H1 (cell line): ENCODE data around the gene FGD4. TPM values are rescaled to one million over a fixed set of nuclear protein-coding genes. Genes with fewer than 3 reads are reported as not detected.
A peak's percentile ranks its signal among the peaks of the same experiment; 100 is the strongest.

Source experiments
- CTCF ChIA-PET: fragments of 300-600 bp; sonication (Branson Sonifier 250); formaldehyde crosslinking; loops from one replicate; lab custom pipeline; 2021; ENCODE audit not compliant: partially characterized antibody; lab: Charles Lee
- POLR2A ChIA-PET: fragments of 300-600 bp; sonication (Branson Sonifier 250); formaldehyde crosslinking; loops from one replicate; lab custom pipeline; 2021; ENCODE audit warnings: inconsistent platforms; ENCODE audit not compliant: partially characterized antibody; lab: Charles Lee
- DNase-seq, 2 experiments: peaks; one replicate each; pipeline versions ENCODE4 v3.0.0 to v3.0.0-alpha.2; 2010 to 2022; ENCODE audit warnings: low spot score in 2 of 2, low read depth in 1 of 2, mixed read lengths in 1 of 2
- FAIRE-seq: peaks from 2 replicates; lab custom pipeline; 2011; peaks lifted over from hg19 to GRCh38; lab: Jason Lieb, UNC
- H2AFZ ChIP-seq: 2 replicates; pipeline ENCODE4 v1.8.1; 2012; ENCODE audit warnings: low read length, inconsistent platforms
- H2AK5ac ChIP-seq: 2 replicates; pipeline ENCODE4 v1.6.1; 2013; ENCODE audit warnings: low read depth, low read length
- H2BK120ac ChIP-seq: replicated peaks from 2 replicates; pipeline ENCODE3; 2013; ENCODE audit warnings: low read depth, low read length, inconsistent platforms
- H2BK12ac ChIP-seq: 2 replicates; pipeline ENCODE4 v1.6.1; 2013; ENCODE audit warnings: low read depth, low read length
- H2BK15ac ChIP-seq: 2 replicates; pipeline ENCODE4 v1.6.1; 2013; ENCODE audit warnings: low read length
- H2BK20ac ChIP-seq: 2 replicates; pipeline ENCODE4 v1.6.1; 2013; ENCODE audit warnings: low read length
- H2BK5ac ChIP-seq: 2 replicates; pipeline ENCODE4 v1.6.1; 2013; ENCODE audit warnings: low read depth, low read length
- H3K14ac ChIP-seq: 2 replicates; pipeline ENCODE4 v1.6.1; 2013; ENCODE audit warnings: inconsistent platforms; ENCODE audit not compliant: insufficient read length
- H3K18ac ChIP-seq: 2 replicates; pipeline ENCODE4 v1.6.1; 2013; ENCODE audit warnings: low read length; ENCODE audit errors: extremely low read depth
- H3K23ac ChIP-seq: 2 replicates; pipeline ENCODE4 v1.6.1; 2013; ENCODE audit warnings: inconsistent platforms; ENCODE audit not compliant: insufficient read length
- H3K23me2 ChIP-seq: 2 replicates; pipeline ENCODE4 v1.6.1; 2013; ENCODE audit warnings: low read depth, low read length
- H3K27ac ChIP-seq: 2 replicates; pipeline ENCODE4 v1.6.1; 2011; ENCODE audit warnings: low read depth, low read length, inconsistent platforms
- H3K27me3 ChIP-seq, 4 experiments: replicated peaks in 1 of 4; 1 replicate in 1 of 4; 2 replicates in 3 of 4; pipeline versions ENCODE4 v1.6.1 to v1.8.1; 2011 to 2013; ENCODE audit warnings: low read length in 3 of 4, mild to moderate bottlenecking in 3 of 4, inconsistent platforms in 2 of 4, mixed read lengths in 2 of 4, moderate library complexity in 1 of 4; ENCODE audit not compliant: control insufficient read depth in 3 of 4, insufficient read depth in 3 of 4; ENCODE audit errors: extremely low read depth in 1 of 4
- H3K36me3 ChIP-seq, 4 experiments: 2 replicates each; pipeline versions ENCODE4 v1.6.1 to v1.8.1; 2011 to 2013; ENCODE audit warnings: mild to moderate bottlenecking in 4 of 4, low read length in 3 of 4, moderate library complexity in 2 of 4, control low read depth in 1 of 4, inconsistent platforms in 1 of 4; ENCODE audit not compliant: insufficient read depth in 4 of 4, control insufficient read depth in 2 of 4
- H3K4ac ChIP-seq: replicated peaks from 2 replicates; pipeline ENCODE3; 2013; ENCODE audit warnings: low read length, low read depth, mixed read lengths, inconsistent platforms; ENCODE audit not compliant: insufficient read length
- H3K4me1 ChIP-seq, 4 experiments: replicated peaks in 1 of 4; 1 replicate in 1 of 4; 2 replicates in 3 of 4; pipeline versions ENCODE4 v1.6.1 to v1.8.1; 2011 to 2013; ENCODE audit warnings: low read length in 3 of 4, inconsistent platforms in 2 of 4, mixed read lengths in 1 of 4; ENCODE audit not compliant: insufficient read depth in 4 of 4, control insufficient read depth in 3 of 4
- H3K4me2 ChIP-seq, 2 experiments: 2 replicates each; pipeline versions ENCODE4 v1.6.1 to v1.8.1; 2011 to 2013; ENCODE audit warnings: low read depth in 2 of 2, low read length in 2 of 2, control low read depth in 1 of 2, inconsistent platforms in 1 of 2, mild to moderate bottlenecking in 1 of 2; ENCODE audit not compliant: insufficient read depth in 1 of 2
- H3K4me3 ChIP-seq, 4 experiments: fragments of 200-600, 300-600 bp in 1 of 4; sonication (generic), shearing (Covaris generic), sonication (Bioruptor Twin) in 1 of 4; 2 replicates each; pipeline versions ENCODE4 v1.5.1 to v1.8.1; 2011 to 2016; ENCODE audit warnings: low read length in 4 of 4, low read depth in 3 of 4, control low read depth in 2 of 4, inconsistent platforms in 2 of 4, mild to moderate bottlenecking in 2 of 4, mixed read lengths in 1 of 4, moderate library complexity in 1 of 4; ENCODE audit not compliant: insufficient read depth in 2 of 4; ENCODE audit errors: extremely low read depth in 1 of 4
- H3K56ac ChIP-seq: replicated peaks from 2 replicates; pipeline ENCODE3; 2013; ENCODE audit warnings: low read depth, mild to moderate bottlenecking, mixed read lengths, low read length, inconsistent platforms; ENCODE audit not compliant: insufficient read length
- H3K79me1 ChIP-seq: 2 replicates; pipeline ENCODE4 v1.6.1; 2013; ENCODE audit warnings: low read depth, low read length, control low read depth
- H3K79me2 ChIP-seq, 2 experiments: 2 replicates each; pipeline versions ENCODE4 v1.6.1 to v1.8.1; 2012 to 2013; ENCODE audit warnings: low read length in 2 of 2, mild to moderate bottlenecking in 2 of 2, inconsistent platforms in 1 of 2; ENCODE audit not compliant: insufficient read depth in 2 of 2, control insufficient read depth in 1 of 2
- H3K9ac ChIP-seq, 4 experiments: replicated peaks in 1 of 4; 1 replicate in 1 of 4; 2 replicates in 3 of 4; pipeline versions ENCODE4 v1.6.1 to v1.8.1; 2011 to 2013; ENCODE audit warnings: low read depth in 3 of 4, low read length in 3 of 4, control low read depth in 2 of 4, mild to moderate bottlenecking in 2 of 4, moderate library complexity in 2 of 4, inconsistent platforms in 1 of 4; ENCODE audit errors: extremely low read depth in 1 of 4
- H3K9me3 ChIP-seq, 2 experiments: 2 replicates each; pipeline versions ENCODE4 v1.6.1 to v1.8.1; 2012 to 2013; ENCODE audit warnings: mild to moderate bottlenecking in 2 of 2, moderate library complexity in 2 of 2, control low read depth in 1 of 2, inconsistent platforms in 1 of 2, low read depth in 1 of 2, low read length in 1 of 2, mixed read lengths in 1 of 2; ENCODE audit not compliant: insufficient read depth in 2 of 2
- H4K20me1 ChIP-seq, 2 experiments: replicated peaks in 1 of 2; 2 replicates each; pipeline versions ENCODE3 to v1.8.1; 2011 to 2013; ENCODE audit warnings: inconsistent platforms in 2 of 2, low read length in 2 of 2, mild to moderate bottlenecking in 1 of 2; ENCODE audit not compliant: insufficient read depth in 2 of 2, control insufficient read depth in 1 of 2
- H4K5ac ChIP-seq: 2 replicates; pipeline ENCODE4 v1.6.1; 2013; ENCODE audit warnings: low read length, low read depth, mixed read lengths, inconsistent platforms; ENCODE audit not compliant: insufficient read length
- H4K8ac ChIP-seq: 2 replicates; pipeline ENCODE4 v1.8.0; 2013; ENCODE audit warnings: mild to moderate bottlenecking, moderate library complexity, low read length, inconsistent platforms; ENCODE audit not compliant: insufficient read depth; ENCODE audit errors: extremely low read depth
- H4K91ac ChIP-seq: replicated peaks from 2 replicates; pipeline ENCODE3; 2013; ENCODE audit warnings: low read length, mixed read lengths, inconsistent platforms; ENCODE audit not compliant: insufficient read length
- CHD2 ChIP-seq: IDR thresholded peaks from 2 replicates; pipeline ENCODE4 v1.6.1; 2012; ENCODE audit warnings: low read length, improper control_type of control experiment
- CREB1 ChIP-seq: IDR thresholded peaks from 2 replicates; pipeline ENCODE4 v1.6.1; 2012; ENCODE audit warnings: inconsistent platforms
- EGR1 ChIP-seq: IDR thresholded peaks from 2 replicates; pipeline ENCODE4 v1.6.1; 2011; ENCODE audit warnings: low read depth, low read length, borderline replicate concordance
- HDAC2 ChIP-seq, 2 experiments: fragments of 300-600 bp in 1 of 2; sonication (generic) in 1 of 2; IDR thresholded peaks; 2 replicates each; pipeline ENCODE4 v1.6.1; 2011 to 2012; ENCODE audit warnings: low read depth in 2 of 2, low read length in 2 of 2, mild to moderate bottlenecking in 2 of 2, moderate library complexity in 2 of 2, borderline replicate concordance in 1 of 2, inconsistent platforms in 1 of 2
- JUND ChIP-seq: IDR thresholded peaks from 2 replicates; pipeline ENCODE4 v1.6.1; 2011; ENCODE audit warnings: mild to moderate bottlenecking, improper control_type of control experiment, low read length
- KDM1A ChIP-seq: fragments of 200-600, 300-600 bp; sonication (generic); IDR thresholded peaks from 2 replicates; pipeline ENCODE4 v1.7.1; 2016; ENCODE audit warnings: mild to moderate bottlenecking, low read length, borderline replicate concordance
- MAX ChIP-seq: IDR thresholded peaks from 2 replicates; pipeline ENCODE4 v1.6.1; 2012; ENCODE audit warnings: inconsistent platforms
- PHF8 ChIP-seq: fragments of 200-600 bp; sonication (generic); conservative IDR thresholded peaks from 2 replicates; pipeline ENCODE4 v1.7.1; 2012; ENCODE audit warnings: low read depth, mild to moderate bottlenecking, inconsistent platforms, low read length, moderate library complexity
- POLR2A ChIP-seq, 2 experiments: IDR thresholded peaks; 1 replicate in 1 of 2; 2 replicates in 1 of 2; pipeline ENCODE4 v1.6.1; 2011; ENCODE audit warnings: low read depth in 2 of 2, low read length in 2 of 2, mild to moderate bottlenecking in 2 of 2; ENCODE audit errors: control extremely low read depth in 1 of 2
- RFX5 ChIP-seq: IDR thresholded peaks from 2 replicates; pipeline ENCODE4 v1.6.1; 2011; ENCODE audit warnings: low read depth, low read length, improper control_type of control experiment, borderline replicate concordance
- SAP30 ChIP-seq: fragments of 300-600 bp; sonication (generic); IDR thresholded peaks from 2 replicates; pipeline ENCODE4 v1.7.1; 2012; ENCODE audit warnings: low read length, moderate library complexity, mild to moderate bottlenecking, inconsistent platforms; ENCODE audit not compliant: insufficient read depth, insufficient replicate concordance
- SP1 ChIP-seq: IDR thresholded peaks from 2 replicates; pipeline ENCODE4 v1.6.1; 2011; ENCODE audit warnings: low read depth, low read length
- SRF ChIP-seq: IDR thresholded peaks from 2 replicates; pipeline ENCODE4 v1.6.1; 2011; ENCODE audit warnings: mild to moderate bottlenecking, low read depth, low read length, moderate library complexity
- WGBS, 2 experiments: shearing (Covaris generic) in 1 of 2; methylation state at CpG; one replicate each; pipeline versions ENCODE4 v1.1.6 to v1.1.7; 2013 to 2015; ENCODE audit warnings: low lambda C conversion rate in 2 of 2, mixed read lengths in 2 of 2, inconsistent platforms in 1 of 2, low coverage in 1 of 2, missing lambda C conversion rate in 1 of 2; ENCODE audit not compliant: insufficient replicate concordance in 2 of 2, insufficient coverage in 1 of 2, insufficient read length in 1 of 2; ENCODE audit errors: extremely low coverage in 1 of 2, missing lambda C conversion rate in 1 of 2; 5-methylcytosine and 5-hydroxymethylcytosine counted together
- polyA plus RNA-seq, 7 experiments: library from polyadenylated mRNA; depleted of rRNA in 3 of 7; stranded (reverse) in 5 of 7; unstranded in 2 of 7; fragments of >200 nt in 5 of 7; fragments of 200-250 nt in 2 of 7; gene quantifications; 1 replicate in 5 of 7; 2 replicates in 1 of 7; 4 replicates in 1 of 7; pipeline versions ENCODE4 v1.2.1 to v1.2.3, GENCODE V29; 2011 to 2013; ENCODE audit warnings: missing spikeins in 2 of 7, mixed read lengths in 2 of 7
- total RNA-seq: library from RNA; stranded (reverse); fragmentation: NEBNext Ultra II Directional; extraction: Animal tissue kit (Norgen Biotek cat#: 25700); gene quantifications from 2 replicates; pipeline ENCODE4 v1.2.1, GENCODE V29; 2021

Gene FGD4
- total and polyA plus RNA-seq, 2 of the 8 experiments (the other 6 are each of a cell fraction or from before 2014, with no cell fraction given) = 8.5 to 48.2 TPM

- peak overlapping the region; percentile 4 for H4K5ac ChIP-seq
- H3K4me1 ChIP-seq = peaks cover 2 to 17% (median 7%) of the 10 kb centered on the region in 4 experiments; a peak in 5 of 7 replicates
- H3K27me3 ChIP-seq = no peaks in the 10 kb centered on the region
- H3K79me1 ChIP-seq = peaks cover 7% of the 10 kb centered on the region
- ChIA-PET CTCF (interaction anchor here (0.5 to 2.7 kb wide), 10 partner anchors 18 to 486 kb away, joined by 3 to 8 read pairs (median 4); no protein-coding TSS in a partner anchor), POLR2A (interaction anchor here (0.8 to 1.3 kb wide), 2 partner anchors 12 to 66 kb away, joined by 3 to 5 read pairs; no protein-coding TSS in a partner anchor)
- H2AFZ ChIP-seq = no peak overlapping the region
- no peak overlapping the region for H4K8ac ChIP-seq
- H4K20me1 ChIP-seq = peaks cover 0 to 3% of the 10 kb centered on the region in 2 experiments
- no peak overlapping the region for H3K14ac ChIP-seq
- peak overlapping the region; percentile 65 for H4K91ac ChIP-seq
- H3K18ac ChIP-seq = peak overlapping the region; percentile 9; the same call in 1 of the 2 replicates
- no peak overlapping the region for H3K56ac ChIP-seq
- 0 out of 2 replicates have a peak overlapping the region, but pooled peaks have one; percentile 88 for H2AK5ac ChIP-seq
- H2BK20ac ChIP-seq = no peak overlapping the region
- no peak overlapping the region for H2BK5ac ChIP-seq
- no peaks in the 10 kb centered on the region for H3K9me3 ChIP-seq
- no peak overlapping the region for H3K9ac ChIP-seq
- peaks cover 3% of the 10 kb centered on the region for H3K23me2 ChIP-seq
- H3K27ac ChIP-seq = no peak overlapping the region
- DNase-seq (no peak), FAIRE-seq (no peak)
- peaks cover 29 to 67% of the 10 kb centered on the region in 2 experiments for H3K79me2 ChIP-seq
- H2BK15ac ChIP-seq = no peak overlapping the region
- peaks cover 0 to 12% (median 0%) of the 10 kb centered on the region in 4 experiments; a peak in 1 of 8 replicates for H3K36me3 ChIP-seq
- no peak overlapping the region for H3K4ac ChIP-seq
- 88% methylated on average over 6 of the region's 10 CpGs; no CpG with 5 or more reads in 1 of the 2 experiments for WGBS, 2 experiments
- H3K4me2 ChIP-seq = no peak overlapping the region; a peak in 1 of 4 replicates
- H2BK12ac ChIP-seq = no peak overlapping the region
- no peak overlapping the region for H2BK120ac ChIP-seq
- H3K4me3 ChIP-seq = peak overlapping the region in 1 of 4 experiments; percentile 15; a peak in 1 of 8 replicates
- H3K23ac ChIP-seq = no peak overlapping the region
- no peak for TF ChIP-seq JUND
- TF ChIP-seq KDM1A = peak; percentile 75
- no peak for TF ChIP-seq SAP30
- TF ChIP-seq POLR2A (IDR thresholded peaks at IDR 0.05; ENCODE audit: control extremely low read depth in 1 of 2, low read depth in 2 of 2, low read length in 2 of 2) = no peak
- no peak for TF ChIP-seq CREB1
- no peak for TF ChIP-seq PHF8
- no peak for TF ChIP-seq SRF
- TF ChIP-seq RFX5 = no peak
- TF ChIP-seq SP1 = no peak
- TF ChIP-seq MAX = no peak
- 0 out of 4 replicates have a peak, but pooled peaks of 1 of the 2 experiments have one; percentile 69 for TF ChIP-seq HDAC2 (IDR thresholded peaks at IDR 0.05; ENCODE audit: borderline replicate concordance in 1 of 2, low read depth in 2 of 2, low read length in 2 of 2)
- TF ChIP-seq CHD2 = no peak
- no peak for TF ChIP-seq EGR1
These were observed 2.8 kb downstream of the FGD4 start for GRCh38 chr12:32402170-32402569.
